DOHH2 (cell line): ENCODE measurements around the gene MRM2.

Experiments
- H3F3A ChIP-seq: fragments of 200-600 bp; sonication (generic), shearing (Covaris generic); 2 replicates; pipeline ENCODE4 v1.6.0; 2016; ENCODE audit warnings: antibody characterized with exemption, mild to moderate bottlenecking; ENCODE audit not compliant: control insufficient read depth, insufficient read depth
- H3K27ac ChIP-seq: fragments of 200-600 bp; sonication (generic); 2 replicates; pipeline ENCODE4 v1.5.1; 2014; ENCODE audit warnings: low read depth, mild to moderate bottlenecking, low read length, moderate library complexity
- H3K27me3 ChIP-seq: fragments of 200-600 bp; sonication (generic); 2 replicates; pipeline ENCODE4 v1.6.1; 2014; ENCODE audit warnings: mild to moderate bottlenecking, low read length, mixed read lengths; ENCODE audit not compliant: control insufficient read depth
- H3K36me3 ChIP-seq: fragments of 200-600 bp; sonication (generic); 2 replicates; pipeline ENCODE4 v1.6.1; 2014; ENCODE audit warnings: mild to moderate bottlenecking, low read length, moderate library complexity, mixed read lengths; ENCODE audit not compliant: control insufficient read depth
- H3K4me1 ChIP-seq: fragments of 200-600 bp; sonication (generic); 2 replicates; pipeline ENCODE4 v1.6.1; 2014; ENCODE audit warnings: mild to moderate bottlenecking, low read length, mixed read lengths; ENCODE audit not compliant: control insufficient read depth
- H3K4me2 ChIP-seq: fragments of 200-600 bp; sonication (generic); 2 replicates; pipeline ENCODE4 v1.6.0; 2014; ENCODE audit warnings: mild to moderate bottlenecking, low read length, moderate library complexity
- H3K4me3 ChIP-seq: fragments of 200-600 bp; sonication (generic); 2 replicates; pipeline ENCODE4 v1.5.1; 2014; ENCODE audit warnings: mild to moderate bottlenecking, low read length, mixed read lengths
- H3K79me2 ChIP-seq: fragments of 200-600 bp; sonication (generic); 2 replicates; pipeline ENCODE4 v1.6.1; 2014; ENCODE audit warnings: mild to moderate bottlenecking, low read length, mixed read lengths; ENCODE audit not compliant: control insufficient read depth
- H3K9me2 ChIP-seq: fragments of 200-600 bp; sonication (generic); replicated peaks from 2 replicates; pipeline ENCODE4 v1.6.1; 2014; ENCODE audit warnings: mild to moderate bottlenecking, low read length, mixed read lengths; ENCODE audit not compliant: control insufficient read depth
- H3K9me3 ChIP-seq: fragments of 200-600 bp; sonication (generic); 2 replicates; pipeline ENCODE4 v1.6.1; 2014; ENCODE audit warnings: antibody characterized with exemption, low read length, mixed read lengths; ENCODE audit not compliant: control insufficient read depth, insufficient read depth
- H4K20me1 ChIP-seq: fragments of 200-600 bp; sonication (generic); 2 replicates; pipeline ENCODE4 v1.6.0; 2014; ENCODE audit warnings: low read depth, mild to moderate bottlenecking, antibody characterized with exemption, low read length, moderate library complexity; ENCODE audit not compliant: control insufficient read depth, insufficient read depth
- EZH2phosphoT487 ChIP-seq: fragments of 200-600 bp; sonication (generic); IDR thresholded peaks from 2 replicates; pipeline ENCODE4 v1.6.1; 2017; ENCODE audit warnings: borderline replicate concordance, mild to moderate bottlenecking, antibody characterized with exemption, low read length, moderate library complexity, mixed read lengths
- TF ChIP-seq, protein P1 (sequence below): fragments of 200-600 bp; sonication (generic); IDR thresholded peaks from one replicate; pipeline ENCODE4 v1.5.1; 2014; ENCODE audit warnings: antibody characterized with exemption, mild to moderate bottlenecking, low read depth, low read length; ENCODE audit not compliant: poor library complexity, severe bottlenecking

MRM2 gene

DNA sequence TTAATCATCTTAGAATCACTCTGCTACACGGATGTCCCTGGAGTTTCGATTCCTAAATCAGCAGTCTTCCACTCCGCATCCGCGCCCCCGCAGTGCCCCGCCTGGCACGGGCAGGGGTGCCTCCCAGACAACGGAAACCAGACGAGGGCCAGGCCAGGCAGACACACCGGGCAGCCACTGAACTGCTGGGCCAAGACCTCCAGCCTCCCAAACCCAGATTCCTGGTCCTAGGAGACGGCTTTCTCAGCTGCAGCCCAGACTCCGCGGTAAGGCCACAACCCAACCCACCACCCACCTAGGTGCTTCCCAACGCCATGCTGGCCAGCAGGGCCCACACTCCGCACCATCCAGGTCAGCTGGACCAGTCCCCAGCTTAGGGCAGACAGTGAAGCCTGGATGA, 42.5 kb downstream of the MRM2 start:
- H3K4me1 ChIP-seq: peaks cover 14% of the 10 kb centered on the region
- H3K4me2 ChIP-seq: no peak overlapping the region
- H3K9me2 ChIP-seq: no peaks in the 10 kb centered on the region
- H3K79me2 ChIP-seq: peaks cover 56% of the 10 kb centered on the region
- H3K9me3 ChIP-seq: peaks cover 45% of the 10 kb centered on the region
- H3F3A ChIP-seq: no peaks in the 10 kb centered on the region
- no peak overlapping the region for H3K4me3 ChIP-seq
- H3K27me3 ChIP-seq: no peaks in the 10 kb centered on the region
- no peak overlapping the region for H3K27ac ChIP-seq
- no peak for TF ChIP-seq EZH2phosphoT487
- TF ChIP-seq, protein P1, sequence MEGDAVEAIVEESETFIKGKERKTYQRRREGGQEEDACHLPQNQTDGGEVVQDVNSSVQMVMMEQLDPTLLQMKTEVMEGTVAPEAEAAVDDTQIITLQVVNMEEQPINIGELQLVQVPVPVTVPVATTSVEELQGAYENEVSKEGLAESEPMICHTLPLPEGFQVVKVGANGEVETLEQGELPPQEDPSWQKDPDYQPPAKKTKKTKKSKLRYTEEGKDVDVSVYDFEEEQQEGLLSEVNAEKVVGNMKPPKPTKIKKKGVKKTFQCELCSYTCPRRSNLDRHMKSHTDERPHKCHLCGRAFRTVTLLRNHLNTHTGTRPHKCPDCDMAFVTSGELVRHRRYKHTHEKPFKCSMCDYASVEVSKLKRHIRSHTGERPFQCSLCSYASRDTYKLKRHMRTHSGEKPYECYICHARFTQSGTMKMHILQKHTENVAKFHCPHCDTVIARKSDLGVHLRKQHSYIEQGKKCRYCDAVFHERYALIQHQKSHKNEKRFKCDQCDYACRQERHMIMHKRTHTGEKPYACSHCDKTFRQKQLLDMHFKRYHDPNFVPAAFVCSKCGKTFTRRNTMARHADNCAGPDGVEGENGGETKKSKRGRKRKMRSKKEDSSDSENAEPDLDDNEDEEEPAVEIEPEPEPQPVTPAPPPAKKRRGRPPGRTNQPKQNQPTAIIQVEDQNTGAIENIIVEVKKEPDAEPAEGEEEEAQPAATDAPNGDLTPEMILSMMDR: no peak
- peaks cover 89% of the 10 kb centered on the region for H3K36me3 ChIP-seq
- H4K20me1 ChIP-seq: peaks cover 4% of the 10 kb centered on the region

DNA sequence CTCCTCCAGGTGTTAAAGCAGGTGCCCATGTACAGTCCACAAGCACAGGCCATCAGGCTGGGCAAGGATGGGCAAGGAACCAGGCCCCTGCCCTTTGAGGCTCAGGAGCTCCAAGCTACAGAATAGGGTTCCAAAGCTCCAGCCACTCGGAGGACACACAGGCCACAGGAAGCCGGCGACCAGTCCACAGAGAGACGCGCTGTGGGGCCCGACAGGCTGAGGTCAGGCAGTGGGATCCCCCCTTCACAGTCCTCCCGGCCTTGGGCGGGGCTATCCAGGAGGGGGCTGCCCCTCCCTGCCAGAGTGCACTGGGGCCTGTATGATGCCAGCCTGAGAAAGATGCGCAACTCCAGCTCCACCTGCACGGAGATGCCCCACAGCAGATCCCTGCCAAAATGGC, 43.2 kb downstream of the MRM2 start:
- Histone ChIP-seq H3K4me2 (no peak overlapping the region), H3K36me3 (peaks cover 93% of the 10 kb centered on the region), H4K20me1 (peaks cover 4% of the 10 kb centered on the region), H3K9me2 (no peaks in the 10 kb centered on the region), H3K4me1 (peaks cover 6% of the 10 kb centered on the region), H3K9me3 (peaks cover 45% of the 10 kb centered on the region), H3K27ac (no peak overlapping the region), H3K27me3 (no peaks in the 10 kb centered on the region), H3K79me2 (peaks cover 59% of the 10 kb centered on the region), H3F3A (no peaks in the 10 kb centered on the region), H3K4me3 (no peak overlapping the region)
- TF ChIP-seq, protein P1: no peak
- TF ChIP-seq EZH2phosphoT487: no peak

DNA sequence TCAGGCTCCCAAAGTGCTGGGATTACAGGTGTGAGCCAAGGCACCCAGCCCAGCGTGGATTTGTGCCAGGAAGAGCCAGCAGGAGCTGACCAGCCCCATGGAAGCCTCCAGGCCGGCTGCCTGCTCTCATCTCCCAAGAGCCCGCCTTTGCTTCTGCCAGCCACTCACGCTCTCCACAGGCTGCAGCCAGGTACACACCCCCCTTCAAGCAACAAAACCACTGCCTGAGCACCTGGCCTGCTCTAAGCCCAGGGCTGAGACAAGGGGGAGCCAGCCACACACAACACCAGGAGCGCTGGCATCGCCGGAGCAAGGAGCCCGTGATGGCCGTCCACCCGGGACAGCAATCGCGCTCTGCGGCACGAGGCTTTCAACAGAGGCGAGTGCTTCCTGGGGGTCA, 43.8 kb downstream of the MRM2 start:
- no peak for TF ChIP-seq EZH2phosphoT487
- TF ChIP-seq, protein P1: no peak
- Histone ChIP-seq H3K9me2 (no peaks in the 10 kb centered on the region), H4K20me1 (peaks cover 4% of the 10 kb centered on the region; the same call in 1 of the 2 replicates), H3K79me2 (peaks cover 54% of the 10 kb centered on the region), H3K27ac (no peak overlapping the region), H3K4me1 (peaks cover under 1% of the 10 kb centered on the region), H3K4me3 (no peak overlapping the region), H3K4me2 (no peak overlapping the region), H3F3A (no peaks in the 10 kb centered on the region), H3K9me3 (peaks cover 45% of the 10 kb centered on the region), H3K27me3 (no peaks in the 10 kb centered on the region), H3K36me3 (peaks cover 92% of the 10 kb centered on the region)
